SW 1271 (cell line): ENCODE data around the gene CLBA1.
"Not testable (repeated sequence)": the region's sequence is repeated elsewhere in the genome, so short reads cannot be mapped to it uniquely, and the experiment has no call there.

Source experiments
- DNase-seq, 2 experiments: peaks; one replicate each; lab custom pipeline; 2025; lab: John Stamatoyannopoulos, UW

Gene CLBA1

GRCh38 chr14:104985675-104986486 is at the start of gene CLBA1:
CLBA1 (plus strand) TSS chr14:104985788; CDS start chr14:104986432, 644 bp downstream.
- peak in 1 of 2 experiments; percentile 79 for DNase-seq

- DNase-seq, result no peak
These were observed 49.6 kb upstream of the CLBA1 start for GRCh38 chr14:104935955-104936354.

GRCh38 chr14:104936361-104937155 is 49.0 kb upstream of the CLBA1 start:
- DNase-seq, result no peak

- no peak for DNase-seq
These were observed 48.4 kb upstream of the CLBA1 start for GRCh38 chr14:104937161-104937560.

- no peak for DNase-seq
These were observed 47.8 kb upstream of the CLBA1 start for GRCh38 chr14:104937694-104938365.

- DNase-seq, result no peak
These were observed 47.2 kb upstream of the CLBA1 start for GRCh38 chr14:104938436-104938835.

- DNase-seq, result no peak
These were observed 46.6 kb upstream of the CLBA1 start for GRCh38 chr14:104938960-104939359.

- no peak for DNase-seq
These were observed 45.8 kb upstream of the CLBA1 start for GRCh38 chr14:104939666-104940410.

- no peak for DNase-seq
These were observed 45.0 kb upstream of the CLBA1 start for GRCh38 chr14:104940526-104941150.

- DNase-seq, result no peak
These were observed 43.9 kb upstream of the CLBA1 start for GRCh38 chr14:104941508-104942365.

- no peak for DNase-seq
These were observed 43.0 kb upstream of the CLBA1 start for GRCh38 chr14:104942586-104942985.

- DNase-seq, result not testable (repeated sequence)
These were observed 42.2 kb upstream of the CLBA1 start for GRCh38 chr14:104943216-104944015.

- DNase-seq, result not testable (repeated sequence)
These were observed 41.6 kb upstream of the CLBA1 start for GRCh38 chr14:104944016-104944308.

- not testable (repeated sequence) for DNase-seq
These were observed 41.0 kb upstream of the CLBA1 start for GRCh38 chr14:104944436-104945205.

GRCh38 chr14:104945266-104945665 is 40.3 kb upstream of the CLBA1 start:
- DNase-seq, result not testable (repeated sequence)

GRCh38 chr14:104945986-104946965 is 39.3 kb upstream of the CLBA1 start:
- not testable (repeated sequence) for DNase-seq

- DNase-seq, result not testable (repeated sequence)
These were observed 38.4 kb upstream of the CLBA1 start for GRCh38 chr14:104947201-104947600.
